Measurements from ENCODE around the gene MCM9.

- TF ChIP-seq POLR2AphosphoS5 (IDR thresholded peaks at IDR 0.05; ENCODE audit: low read depth, low read length) (no peak), TAF1 (IDR thresholded peaks at IDR 0.05; ENCODE audit: borderline replicate concordance, insufficient read depth, low read length) (no peak), SIN3A (IDR thresholded peaks at IDR 0.05; ENCODE audit: borderline replicate concordance, insufficient read depth, low read length) (no peak)
Observed at GRCh38 chr6:118893064-118893806, 41.7 kb downstream of the MCM9 start.
